Measurements from ENCODE around the gene DIAPH3. TPM values are rescaled to one million over a fixed set of nuclear protein-coding genes. Genes with fewer than 3 reads are reported as not detected.

The DIAPH3 gene
- total and polyA plus RNA-seq, 2 of the 8 experiments (the other 6 are each of a cell fraction or from before 2014, with no cell fraction given) = 8.0 to 30.8 TPM

- Histone ChIP-seq H4K5ac (ENCODE audit: insufficient read length, low read depth, low read length) (no peak overlapping the region), H3K4ac (replicated peaks; ENCODE audit: insufficient read length, low read depth, low read length) (no peak overlapping the region), H3K18ac (ENCODE audit: extremely low read depth, low read length) (no peak overlapping the region), H2BK5ac (ENCODE audit: low read depth, low read length) (no peak overlapping the region), H3K14ac (ENCODE audit: insufficient read length) (no peak overlapping the region), H3K79me2 (ENCODE audit: control insufficient read depth in 1 of 2, insufficient read depth in 2 of 2, low read length in 2 of 2) (no peaks in the 10 kb centered on the region), H4K8ac (ENCODE audit: extremely low read depth, insufficient read depth, low read length) (no peak overlapping the region), H3K27ac (ENCODE audit: low read depth, low read length) (no peak overlapping the region), H3K79me1 (ENCODE audit: low read depth, low read length) (no peaks in the 10 kb centered on the region), H3K27me3 (replicated peaks in 1 of 4; ENCODE audit: control insufficient read depth in 3 of 4, extremely low read depth in 1 of 4, insufficient read depth in 3 of 4, low read length in 3 of 4) (no peaks in the 10 kb centered on the region), H2AK5ac (ENCODE audit: low read depth, low read length) (no peak overlapping the region), H3K23ac (ENCODE audit: insufficient read length) (no peak overlapping the region), H2BK15ac (ENCODE audit: low read length) (no peak overlapping the region), H3K4me2 (ENCODE audit: insufficient read depth in 1 of 2, low read depth in 2 of 2, low read length in 2 of 2) (no peak overlapping the region), H2AFZ (ENCODE audit: low read length) (no peak overlapping the region), H3K56ac (replicated peaks; ENCODE audit: insufficient read length, low read depth, low read length) (no peak overlapping the region), H2BK12ac (ENCODE audit: low read depth, low read length) (no peak overlapping the region), H3K4me1 (replicated peaks in 1 of 4; ENCODE audit: control insufficient read depth in 3 of 4, insufficient read depth in 4 of 4, low read length in 3 of 4) (no peaks in the 10 kb centered on the region), H4K91ac (replicated peaks; ENCODE audit: insufficient read length, low read length) (no peak overlapping the region), H3K4me3 (ENCODE audit: extremely low read depth in 1 of 4, insufficient read depth in 2 of 4, low read depth in 3 of 4, low read length in 4 of 4) (no peak overlapping the region), H3K23me2 (ENCODE audit: low read depth, low read length) (no peaks in the 10 kb centered on the region), H2BK20ac (ENCODE audit: low read length) (no peak overlapping the region), H3K9me3 (ENCODE audit: insufficient read depth in 2 of 2, low read depth in 1 of 2, low read length in 1 of 2) (no peaks in the 10 kb centered on the region), H2BK120ac (replicated peaks; ENCODE audit: low read depth, low read length) (no peak overlapping the region), H4K20me1 (replicated peaks in 1 of 2; ENCODE audit: control insufficient read depth in 1 of 2, insufficient read depth in 2 of 2, low read length in 2 of 2) (peaks cover 0 to 1% of the 10 kb centered on the region in 2 experiments), H3K9ac (replicated peaks in 1 of 4; ENCODE audit: extremely low read depth in 1 of 4, low read depth in 3 of 4, low read length in 3 of 4) (no peak overlapping the region), H3K36me3 (ENCODE audit: control insufficient read depth in 2 of 4, insufficient read depth in 4 of 4, low read length in 3 of 4) (peaks cover 0 to 2% (median 0%) of the 10 kb centered on the region in 4 experiments; a peak in 1 of 8 replicates)
- POLR2A ChIA-PET (ENCODE audit: partially characterized antibody) = no interaction called here
- DNase-seq (ENCODE audit: low read depth in 1 of 2, low spot score in 2 of 2) (no peak), FAIRE-seq (peak; percentile 72)
- WGBS, 2 experiments (ENCODE audit: extremely low coverage in 1 of 2, insufficient coverage in 1 of 2, insufficient read length in 1 of 2, insufficient replicate concordance in 2 of 2, low coverage in 1 of 2, low lambda C conversion rate in 2 of 2, missing lambda C conversion rate in 1 of 2) = 83% methylated on average over 2 of the region's 2 CpGs; no CpG with 5 or more reads in 1 of the 2 experiments
- CTCF ChIA-PET (ENCODE audit: partially characterized antibody) = no interaction called here
- TF ChIP-seq BCL11A (IDR thresholded peaks at IDR 0.05; ENCODE audit: low read depth in 2 of 2, low read length in 2 of 2) = no peak
- no peak for TF ChIP-seq RXRA (IDR thresholded peaks at IDR 0.05; ENCODE audit: insufficient read depth, low read depth, low read length)
- no peak for TF ChIP-seq BACH1 (IDR thresholded peaks at IDR 0.05; ENCODE audit: low read length)
- TF ChIP-seq ASH2L (IDR thresholded peaks at IDR 0.05; ENCODE audit: low read length) = no peak
- no peak for TF ChIP-seq JUND (IDR thresholded peaks at IDR 0.05; ENCODE audit: low read length)
- TF ChIP-seq POLR2A (IDR thresholded peaks at IDR 0.05; ENCODE audit: control extremely low read depth in 1 of 2, low read depth in 2 of 2, low read length in 2 of 2) = no peak
- no peak for TF ChIP-seq EGR1 (IDR thresholded peaks at IDR 0.05; ENCODE audit: borderline replicate concordance, low read depth, low read length)
- TF ChIP-seq CBX5 (IDR thresholded peaks at IDR 0.05; ENCODE audit: low read depth, low read length) = no peak
- TF ChIP-seq EZH2 (IDR thresholded peaks at IDR 0.05; ENCODE audit: low read depth, low read length, severe bottlenecking) = no peak
- TF ChIP-seq E2F6 (IDR thresholded peaks at IDR 0.05) = no peak
- no peak for TF ChIP-seq SP2 (IDR thresholded peaks at IDR 0.05; ENCODE audit: low read length)
- no peak for TF ChIP-seq CEBPB (IDR thresholded peaks at IDR 0.05; ENCODE audit: low read depth, low read length)
- no peak for TF ChIP-seq YY1 (IDR thresholded peaks at IDR 0.05; ENCODE audit: low read depth, low read length)
- TF ChIP-seq KDM4A (IDR thresholded peaks at IDR 0.05; ENCODE audit: low read depth, low read length, severe bottlenecking) = no peak
- no peak for TF ChIP-seq SIRT6 (IDR thresholded peaks at IDR 0.05; ENCODE audit: low read length)
- no peak for TF ChIP-seq CHD1 (IDR thresholded peaks at IDR 0.05; ENCODE audit: low read depth, low read length)
Measured at GRCh38 chr13:59991395-59991794, 172.3 kb downstream of the DIAPH3 start.

Data from H1 (cell line).